Chondrocyte (in vitro differentiated cells): ENCODE results near the gene KRT78. TPM values are rescaled to one million over a fixed set of nuclear protein-coding genes. Genes with fewer than 3 reads are reported as not detected.
A peak's percentile ranks its signal among the peaks of the same experiment; 100 is the strongest.

Experiments used
- DNase-seq: peaks from one replicate; pipeline ENCODE4 v3.0.0; 2021; ENCODE audit warnings: mixed read lengths, low spot score
- H3K27ac Mint-ChIP-seq: one replicate; pipeline ENCODE4 v1.8.0; 2021; ENCODE audit warnings: mild to moderate bottlenecking, moderate library complexity, mixed read lengths; ENCODE audit not compliant: unreplicated experiment
- H3K27me3 Mint-ChIP-seq: 2 replicates; pipeline ENCODE4 v1.8.0; 2021; ENCODE audit warnings: low read depth, mixed read lengths
- H3K36me3 Mint-ChIP-seq: 2 replicates; pipeline ENCODE4 v1.8.0; 2021; ENCODE audit warnings: low read depth, mixed read lengths
- H3K4me1 Mint-ChIP-seq: 2 replicates; pipeline ENCODE4 v1.8.0; 2021; ENCODE audit warnings: low read depth, mild to moderate bottlenecking, mixed read lengths
- H3K4me3 Mint-ChIP-seq: one replicate; pipeline ENCODE4 v1.8.0; 2021; ENCODE audit warnings: mild to moderate bottlenecking, moderate library complexity, mixed read lengths; ENCODE audit not compliant: unreplicated experiment
- H3K9me3 Mint-ChIP-seq: 2 replicates; pipeline ENCODE4 v1.8.0; 2021; ENCODE audit warnings: low read depth, mixed read lengths
- CTCF ChIP-seq: fragments of 200-600 bp; sonication (generic); IDR thresholded peaks from 2 replicates; pipeline ENCODE4 v1.5.0; 2021; ENCODE audit warnings: antibody characterized with exemption, mild to moderate bottlenecking, moderate library complexity
- total RNA-seq: library from RNA; stranded (reverse); gene quantifications from 3 replicates; pipeline ENCODE4 v1.2.1, GENCODE V29; 2021

The KRT78 gene
- total RNA-seq, 1 donor from 2014 or later: not detected

DNA sequence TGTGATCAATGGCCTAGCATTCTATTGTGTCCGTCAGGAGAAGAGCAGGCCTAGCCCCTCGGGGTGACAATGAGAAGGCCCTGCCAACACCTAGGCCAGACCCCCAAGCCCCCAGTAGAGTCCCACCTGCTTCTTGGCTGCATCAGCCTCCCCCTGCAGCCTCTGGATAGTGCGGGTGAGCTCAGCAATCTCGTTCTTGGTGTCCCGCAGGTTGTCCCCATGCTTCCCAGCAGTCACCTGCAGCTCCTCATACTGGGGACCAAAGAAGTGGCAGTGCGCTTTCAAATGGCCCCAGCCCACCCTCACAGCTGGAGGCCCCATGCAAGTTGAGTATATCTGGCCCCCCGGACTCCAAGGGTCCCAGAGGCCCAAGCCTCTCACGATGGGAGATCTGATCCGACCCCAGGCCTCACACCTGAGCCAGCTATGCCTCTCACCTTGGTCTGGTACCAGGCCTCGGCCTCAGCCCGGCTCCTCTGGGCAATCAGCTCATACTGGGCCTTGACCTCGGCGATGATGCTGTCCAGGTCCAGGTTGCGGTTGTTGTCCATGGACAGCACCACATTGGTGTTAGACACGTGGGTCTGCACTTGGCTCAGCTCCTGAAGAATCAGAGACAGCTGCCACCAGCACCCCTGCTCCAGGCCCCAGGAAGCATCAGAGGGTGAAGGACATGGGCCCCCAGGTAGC, 24.9 kb downstream of the KRT78 start:
- Mint-ChIP-seq H3K9me3 (no peaks in the 10 kb centered on the region), H3K4me3 (no peak overlapping the region), H3K27ac (no peak overlapping the region), H3K4me1 (peaks cover 28% of the 10 kb centered on the region), H3K36me3 (no peaks in the 10 kb centered on the region), H3K27me3 (no peaks in the 10 kb centered on the region)
- TF ChIP-seq CTCF: no peak
- DNase-seq: no peak

- DNase-seq: no peak
- H3K4me3 Mint-ChIP-seq: no peak overlapping the region
- H3K4me1 Mint-ChIP-seq: peaks cover 25% of the 10 kb centered on the region
- H3K36me3 Mint-ChIP-seq: no peaks in the 10 kb centered on the region
- H3K9me3 Mint-ChIP-seq: no peaks in the 10 kb centered on the region
- peak overlapping the region; percentile 45 for H3K27ac Mint-ChIP-seq
- TF ChIP-seq CTCF: no peak
- peaks cover 6% of the 10 kb centered on the region for H3K27me3 Mint-ChIP-seq
Measured at GRCh38 chr12:52822771-52823510, 25.9 kb downstream of the KRT78 start.

- TF ChIP-seq CTCF: no peak
- DNase-seq: no peak
Measured at GRCh38 chr12:52821826-52822660, 26.8 kb downstream of the KRT78 start.

GRCh38 chr12:52821071-52821730, 27.6 kb downstream of the KRT78 start:
- no peak overlapping the region for H3K4me3 Mint-ChIP-seq
- no peak for DNase-seq
- peaks cover 15% of the 10 kb centered on the region for H3K4me1 Mint-ChIP-seq
- no peak for TF ChIP-seq CTCF
- H3K36me3 Mint-ChIP-seq: no peaks in the 10 kb centered on the region
- no peaks in the 10 kb centered on the region for H3K9me3 Mint-ChIP-seq
- H3K27me3 Mint-ChIP-seq: peaks cover 15% of the 10 kb centered on the region
- H3K27ac Mint-ChIP-seq: no peak overlapping the region

More at GRCh38 chr12:52821826-52822660, 26.8 kb downstream of the KRT78 start:
- H3K27me3 Mint-ChIP-seq: peaks cover 15% of the 10 kb centered on the region
- peaks cover 18% of the 10 kb centered on the region for H3K4me1 Mint-ChIP-seq
- peak overlapping the region; percentile 45 for H3K27ac Mint-ChIP-seq
- H3K36me3 Mint-ChIP-seq: no peaks in the 10 kb centered on the region
- H3K9me3 Mint-ChIP-seq: no peaks in the 10 kb centered on the region
- H3K4me3 Mint-ChIP-seq: no peak overlapping the region
